Transverse colon (tissue), 4 donors: ENCODE results near the gene MYO18B. TPM values are rescaled to one million over a fixed set of nuclear protein-coding genes. Genes with fewer than 3 reads are reported as not detected.

Experiments used
- DNase-seq: peaks from one replicate; pipeline ENCODE4 v3.0.0-alpha.2; 2019
- H3K27ac ChIP-seq, 4 donors: fragments of 200-600 bp; sonication (generic); 2 replicates each; pipeline ENCODE4 v1.5.1; 2016 to 2018; ENCODE audit warnings: inconsistent platforms in 4 of 4
- H3K27me3 ChIP-seq: fragments of 200-600 bp; sonication (generic); 2 replicates; pipeline ENCODE4 v1.5.1; 2017; ENCODE audit warnings: inconsistent platforms
- H3K36me3 ChIP-seq, 4 donors: fragments of 200-600 bp; sonication (generic); 2 replicates each; pipeline ENCODE4 v1.5.1; 2017 to 2019; ENCODE audit warnings: inconsistent platforms in 4 of 4
- H3K4me1 ChIP-seq, 4 donors: fragments of 200-600 bp; sonication (generic); 2 replicates each; pipeline ENCODE4 v1.5.1; 2017 to 2020; ENCODE audit warnings: inconsistent platforms in 4 of 4
- H3K4me3 ChIP-seq, 4 donors: fragments of 200-600 bp; sonication (generic); 1 replicate in 1 of 4; 2 replicates in 3 of 4; pipeline versions ENCODE4 v1.5.1 to v1.6.1; 2017 to 2019; ENCODE audit warnings: inconsistent platforms in 4 of 4
- H3K9me3 ChIP-seq, 2 donors: fragments of 200-600 bp; sonication (generic); 2 replicates each; pipeline ENCODE4 v1.5.1; 2017 to 2019; ENCODE audit warnings: inconsistent platforms in 2 of 2
- CTCF ChIP-seq, 5 experiments: fragments of 200-600 bp in 3 of 5; fragments of 450-650 bp in 2 of 5; sonication (generic) in 3 of 5; IDR thresholded peaks; 1 replicate in 2 of 5; 2 replicates in 3 of 5; pipeline ENCODE4 v1.5.1; 2016 to 2017; ENCODE audit warnings: antibody characterized with exemption in 5 of 5, inconsistent platforms in 3 of 5, mild to moderate bottlenecking in 2 of 5, moderate library complexity in 1 of 5
- EP300 ChIP-seq: sonication (generic); formaldehyde crosslinking; IDR thresholded peaks from one replicate; pipeline ENCODE4 v1.6.1; 2017; ENCODE audit warnings: antibody characterized with exemption, low read depth
- POLR2A ChIP-seq: fragments of 450-650 bp; IDR thresholded peaks from one replicate; pipeline ENCODE4 v1.6.1; 2016; ENCODE audit warnings: antibody characterized with exemption, mild to moderate bottlenecking, moderate library complexity
- POLR2AphosphoS5 ChIP-seq, 3 donors: sonication (generic); formaldehyde crosslinking; IDR thresholded peaks; one replicate each; pipeline ENCODE4 v1.6.1; 2016; ENCODE audit warnings: antibody characterized with exemption in 3 of 3
- WGBS, 2 donors: methylation state at CpG; one replicate each; pipeline ENCODE4 v1.1.5; 2018; ENCODE audit warnings: low coverage in 1 of 2; 5-methylcytosine and 5-hydroxymethylcytosine counted together
- in situ Hi-C, 4 donors: fragments of 200-750 bp; cut with MboI; loops; one replicate each; pipeline versions ENCODE4 v1.15.0 to v1.15.1; 2017; ENCODE audit warnings: low sequenced_read_pairs in 3 of 4, low pct_ligation_motif_present in 1 of 4, low pct_unique_long_range_greater_than_20kb in 1 of 4
- intact Hi-C: fragments of 100-400 bp; cut with DNase I; formaldehyde crosslinking; loops from one replicate; pipeline ENCODE4 v1.15.1; 2023; ENCODE audit warnings: low total_unique reads
- total RNA-seq, 4 donors: library from RNA; depleted of rRNA; stranded (reverse); fragments of >200 nt; gene quantifications; one replicate each; pipeline ENCODE4 v1.1.0, GENCODE V29; 2016

MYO18B gene
- total RNA-seq, 4 donors from 2014 or later: 0.27 TPM; not detected in 3

GRCh38 chr22:26017932-26018331 lies 275.9 kb downstream of the MYO18B start:
- H3K27me3 ChIP-seq: no peaks in the 10 kb centered on the region
- TF ChIP-seq POLR2AphosphoS5 (IDR thresholded peaks at IDR 0.05) (no peak), POLR2A (no peak), EP300 (no peak), CTCF (IDR thresholded peaks at IDR 0.05) (no peak)
- no peaks in the 10 kb centered on the region for H3K4me1 ChIP-seq
- H3K27ac ChIP-seq: no peak overlapping the region
- in situ Hi-C loops (no loop called here), intact Hi-C loops (no loop called here)
- H3K9me3 ChIP-seq: no peaks in the 10 kb centered on the region
- H3K36me3 ChIP-seq: no peaks in the 10 kb centered on the region
- 66% methylated on average over 5 of the region's 5 CpGs; no CpG with 5 or more reads in 1 of the 2 donors for WGBS, 2 donors
- no peak for DNase-seq
- H3K4me3 ChIP-seq: no peak overlapping the region

GRCh38 chr22:26019596-26019995 lies 277.6 kb downstream of the MYO18B start:
- WGBS, 2 donors: 63 to 65% methylated on average over 5 of the region's 5 CpGs
- in situ Hi-C loops: no loop called here
- no peak for TF ChIP-seq EP300
- TF ChIP-seq POLR2A: no peak
- TF ChIP-seq CTCF (IDR thresholded peaks at IDR 0.05): no peak
- no peak for TF ChIP-seq POLR2AphosphoS5 (IDR thresholded peaks at IDR 0.05)

GRCh38 chr22:26021516-26021915 lies 279.5 kb downstream of the MYO18B start:
- intact Hi-C loops (no loop called here), in situ Hi-C loops (no loop called here)
- TF ChIP-seq CTCF (IDR thresholded peaks at IDR 0.05) (no peak), EP300 (no peak), POLR2AphosphoS5 (IDR thresholded peaks at IDR 0.05) (no peak), POLR2A (no peak)
- no peaks in the 10 kb centered on the region for H3K9me3 ChIP-seq
- no peak for DNase-seq
- H3K27ac ChIP-seq: no peak overlapping the region
- no peak overlapping the region for H3K4me3 ChIP-seq
- WGBS, 2 donors: 100% methylated on average over 2 of the region's 2 CpGs; no CpG with 5 or more reads in 1 of the 2 donors
- no peaks in the 10 kb centered on the region for H3K27me3 ChIP-seq
- no peaks in the 10 kb centered on the region for H3K36me3 ChIP-seq
- H3K4me1 ChIP-seq: no peaks in the 10 kb centered on the region

More at GRCh38 chr22:26019596-26019995, 277.6 kb downstream of the MYO18B start:
- Histone ChIP-seq H3K4me1 (no peaks in the 10 kb centered on the region), H3K9me3 (no peaks in the 10 kb centered on the region), H3K36me3 (no peaks in the 10 kb centered on the region), H3K27me3 (no peaks in the 10 kb centered on the region), H3K4me3 (no peak overlapping the region), H3K27ac (no peak overlapping the region)
- intact Hi-C loops: no loop called here
- DNase-seq: no peak

GRCh38 chr22:26023104-26023775 lies 281.3 kb downstream of the MYO18B start:
- in situ Hi-C loops (no loop called here), intact Hi-C loops (no loop called here)
- TF ChIP-seq CTCF (IDR thresholded peaks at IDR 0.05) (no peak), POLR2AphosphoS5 (IDR thresholded peaks at IDR 0.05) (no peak)
- H3K27me3 ChIP-seq: no peaks in the 10 kb centered on the region
- H3K9me3 ChIP-seq: no peaks in the 10 kb centered on the region
- H3K27ac ChIP-seq: no peak overlapping the region
- H3K4me1 ChIP-seq: no peaks in the 10 kb centered on the region
- H3K36me3 ChIP-seq: no peaks in the 10 kb centered on the region
- 58 to 76% methylated on average over 5 to 9 of the region's 9 CpGs for WGBS, 2 donors
- no peak overlapping the region for H3K4me3 ChIP-seq
- no peak for DNase-seq
